Measurements from ENCODE around the gene TPST2.
"Not testable (repeated sequence)": the region's sequence is repeated elsewhere in the genome, so short reads cannot be mapped to it uniquely, and the experiment has no call there.

TPST2 gene

DNA sequence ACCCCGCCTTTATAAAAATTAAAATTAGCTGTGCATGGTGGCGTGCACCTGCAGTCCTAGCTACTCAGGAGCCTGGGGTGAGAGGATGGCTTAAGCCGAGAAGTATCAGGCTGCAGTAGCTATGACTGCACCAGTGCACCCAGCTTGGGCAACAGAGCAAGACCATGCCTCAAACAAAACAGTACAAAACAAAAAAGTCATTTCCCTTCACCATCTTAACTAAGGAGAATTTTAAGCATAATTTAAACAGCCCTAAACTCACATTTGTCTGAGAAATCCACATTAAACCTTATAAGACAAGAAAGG lies 54.4 kb downstream of the TPST2 start:
- Histone ChIP-seq H3K27me3 (ENCODE audit: insufficient read depth, insufficient read length) (no peaks in the 10 kb centered on the region), H3K36me3 (ENCODE audit: insufficient read depth, insufficient read length, low read length) (peaks cover 55% of the 10 kb centered on the region), H3K4me1 (ENCODE audit: insufficient read depth, insufficient read length) (no peaks in the 10 kb centered on the region), H3K9ac (ENCODE audit: insufficient read length, low read depth) (no peak overlapping the region), H3K4me3 (ENCODE audit: insufficient read length, low read depth) (no peak overlapping the region), H3K9me3 (ENCODE audit: insufficient read depth, low read length) (no peaks in the 10 kb centered on the region)
- DNase-seq (ENCODE audit: low read depth, low spot score), result no peak
- no peak for TF ChIP-seq ZNF274 (IDR thresholded peaks at IDR 0.05; ENCODE audit: low read depth, low read length)
- TF ChIP-seq YY1 (IDR thresholded peaks at IDR 0.05; ENCODE audit: insufficient read depth, insufficient read length), result no peak
- TF ChIP-seq SUZ12 (IDR thresholded peaks at IDR 0.05; ENCODE audit: extremely low read depth, insufficient read depth, insufficient read length), result no peak

DNA sequence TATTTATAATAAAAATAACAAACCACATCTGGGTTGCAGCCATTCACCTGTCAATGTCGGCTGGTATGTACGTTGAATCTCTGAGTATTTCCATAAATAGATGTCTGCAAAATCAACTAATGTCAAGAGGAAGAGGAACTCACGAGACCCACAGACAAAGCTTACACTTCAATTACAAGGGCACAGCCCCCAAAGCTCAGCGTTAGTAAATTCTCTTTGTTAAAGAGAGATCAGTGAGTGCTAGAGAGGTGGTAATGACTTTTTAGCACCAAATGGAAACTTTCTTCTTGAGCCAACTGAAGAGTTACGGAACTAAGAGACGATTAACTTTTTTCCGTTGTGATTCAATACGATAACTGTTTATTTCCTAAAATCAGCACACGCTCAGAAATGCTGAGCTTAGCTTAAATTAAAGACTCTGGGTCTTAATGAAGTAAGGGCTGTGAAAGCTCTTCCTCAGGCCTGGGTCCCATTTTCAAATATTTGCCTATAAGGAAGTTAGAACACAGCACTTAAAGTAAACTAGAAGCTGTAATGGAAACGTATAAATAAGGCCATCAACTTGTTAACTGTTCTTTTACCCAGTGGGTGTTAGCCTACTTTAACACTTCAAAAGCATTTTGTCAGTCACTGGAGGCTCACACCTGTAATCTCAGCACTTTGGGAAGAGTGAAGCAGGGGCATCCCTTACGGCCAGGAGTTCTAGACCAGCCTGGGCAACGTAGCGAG lies 54.9 kb downstream of the TPST2 start:
- Histone ChIP-seq H3K9me3 (ENCODE audit: insufficient read depth, low read length) (no peaks in the 10 kb centered on the region), H3K27me3 (ENCODE audit: insufficient read depth, insufficient read length) (no peaks in the 10 kb centered on the region), H3K36me3 (ENCODE audit: insufficient read depth, insufficient read length, low read length) (peaks cover 52% of the 10 kb centered on the region), H3K4me3 (ENCODE audit: insufficient read length, low read depth) (no peak overlapping the region), H3K9ac (ENCODE audit: insufficient read length, low read depth) (no peak overlapping the region), H3K4me1 (ENCODE audit: insufficient read depth, insufficient read length) (no peaks in the 10 kb centered on the region)
- no peak for DNase-seq (ENCODE audit: low read depth, low spot score)
- TF ChIP-seq YY1 (IDR thresholded peaks at IDR 0.05; ENCODE audit: insufficient read depth, insufficient read length) (no peak), ZNF274 (IDR thresholded peaks at IDR 0.05; ENCODE audit: low read depth, low read length) (no peak), SUZ12 (IDR thresholded peaks at IDR 0.05; ENCODE audit: extremely low read depth, insufficient read depth, insufficient read length) (no peak)

DNA sequence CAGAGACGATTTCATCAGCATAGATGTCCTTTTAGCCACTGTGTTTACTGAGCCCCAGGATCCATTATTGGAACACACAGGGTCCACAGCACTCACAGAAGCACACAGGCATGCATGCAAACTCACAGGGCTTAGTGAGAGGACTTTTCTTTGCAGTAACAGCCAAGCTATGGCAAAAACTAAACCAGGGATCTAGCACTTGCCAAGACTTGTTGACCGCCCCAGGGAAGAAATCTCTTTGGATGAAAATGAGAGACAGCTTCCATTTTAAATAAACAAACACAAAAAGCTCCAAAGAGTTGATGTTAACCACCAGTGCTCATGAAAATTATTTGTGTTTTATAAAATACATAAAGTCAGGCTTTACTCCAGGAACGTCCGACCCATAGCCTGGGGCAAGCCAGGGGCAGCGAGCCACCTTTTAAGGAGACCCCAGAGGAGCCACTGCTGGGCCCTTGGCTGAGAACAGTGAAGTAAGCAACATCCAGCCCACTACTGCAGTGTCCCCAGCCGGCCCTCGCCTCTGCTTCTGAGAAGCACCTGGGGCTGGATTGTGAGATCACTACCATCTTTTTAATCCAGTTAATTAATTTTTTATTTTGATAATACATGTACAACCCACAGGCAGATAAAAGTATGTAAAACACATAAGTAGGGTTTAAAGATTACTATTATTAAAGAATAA lies 55.6 kb downstream of the TPST2 start:
- no peak for TF ChIP-seq SUZ12 (IDR thresholded peaks at IDR 0.05; ENCODE audit: extremely low read depth, insufficient read depth, insufficient read length)
- no peak for TF ChIP-seq ZNF274 (IDR thresholded peaks at IDR 0.05; ENCODE audit: low read depth, low read length)
- no peak for TF ChIP-seq YY1 (IDR thresholded peaks at IDR 0.05; ENCODE audit: insufficient read depth, insufficient read length)
- Histone ChIP-seq H3K4me1 (ENCODE audit: insufficient read depth, insufficient read length) (no peaks in the 10 kb centered on the region), H3K9ac (ENCODE audit: insufficient read length, low read depth) (no peak overlapping the region), H3K27me3 (ENCODE audit: insufficient read depth, insufficient read length) (no peaks in the 10 kb centered on the region), H3K36me3 (ENCODE audit: insufficient read depth, insufficient read length, low read length) (peaks cover 50% of the 10 kb centered on the region), H3K9me3 (ENCODE audit: insufficient read depth, low read length) (no peaks in the 10 kb centered on the region), H3K4me3 (ENCODE audit: insufficient read length, low read depth) (no peak overlapping the region)
- DNase-seq (ENCODE audit: low read depth, low spot score), result no peak

DNA sequence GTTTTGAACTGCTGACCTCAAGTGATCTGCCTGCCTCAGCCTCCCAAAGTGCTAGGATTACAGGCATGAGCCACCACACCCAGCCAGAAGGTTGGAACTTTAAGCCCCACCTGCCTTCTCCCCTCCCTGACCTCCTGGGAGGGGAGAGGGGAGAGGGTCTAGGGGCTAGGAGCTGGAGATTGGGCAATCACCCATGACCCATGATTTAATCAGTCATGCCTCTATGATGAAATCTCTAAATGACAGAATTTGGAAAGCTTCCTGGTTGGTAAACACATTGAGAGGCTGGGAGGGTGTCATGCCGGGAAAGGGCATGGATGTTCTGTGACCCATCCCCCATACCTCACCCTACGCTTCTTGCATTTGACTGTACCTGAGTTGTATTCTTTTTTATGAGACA lies 60.6 kb downstream of the TPST2 start:
- Histone ChIP-seq H3K36me3 (ENCODE audit: insufficient read depth, insufficient read length, low read length) (peaks cover 54% of the 10 kb centered on the region), H3K4me3 (ENCODE audit: insufficient read length, low read depth) (no peak overlapping the region), H3K27me3 (ENCODE audit: insufficient read depth, insufficient read length) (no peaks in the 10 kb centered on the region), H3K9me3 (ENCODE audit: insufficient read depth, low read length) (no peaks in the 10 kb centered on the region), H3K9ac (ENCODE audit: insufficient read length, low read depth) (no peak overlapping the region), H3K4me1 (ENCODE audit: insufficient read depth, insufficient read length) (no peaks in the 10 kb centered on the region)
- DNase-seq (ENCODE audit: low read depth, low spot score), result no peak
- no peak for TF ChIP-seq SUZ12 (IDR thresholded peaks at IDR 0.05; ENCODE audit: extremely low read depth, insufficient read depth, insufficient read length)
- TF ChIP-seq YY1 (IDR thresholded peaks at IDR 0.05; ENCODE audit: insufficient read depth, insufficient read length), result no peak
- no peak for TF ChIP-seq ZNF274 (IDR thresholded peaks at IDR 0.05; ENCODE audit: low read depth, low read length)

DNA sequence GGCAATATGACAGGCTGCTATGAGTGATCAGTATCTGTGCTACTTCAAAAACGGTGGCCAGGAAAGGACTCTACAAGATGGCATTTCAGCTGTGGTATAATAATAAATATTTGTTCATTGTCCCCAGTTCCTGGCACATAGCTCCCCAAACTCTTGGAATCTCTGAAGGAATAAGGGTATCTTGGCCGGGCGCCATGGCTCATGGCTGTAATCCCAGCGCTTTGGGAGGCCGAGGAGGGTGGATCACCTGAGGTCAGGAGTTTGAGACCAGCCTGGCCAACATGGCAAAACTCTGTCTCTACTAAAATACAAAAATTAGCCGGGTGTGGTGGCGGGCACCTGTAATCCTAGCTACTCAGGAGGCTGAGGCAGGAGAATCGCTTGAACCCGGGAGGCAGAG lies 61.4 kb downstream of the TPST2 start:
- H3K9ac ChIP-seq (ENCODE audit: insufficient read length, low read depth); DNase-seq (ENCODE audit: low read depth, low spot score); H3K27me3 ChIP-seq (ENCODE audit: insufficient read depth, insufficient read length); H3K4me3 ChIP-seq (ENCODE audit: insufficient read length, low read depth); H3K4me1 ChIP-seq (ENCODE audit: insufficient read depth, insufficient read length); H3K9me3 ChIP-seq (ENCODE audit: insufficient read depth, low read length): not testable (repeated sequence)
- H3K36me3 ChIP-seq (ENCODE audit: insufficient read depth, insufficient read length, low read length), result peaks cover 53% of the 10 kb centered on the region

DNA sequence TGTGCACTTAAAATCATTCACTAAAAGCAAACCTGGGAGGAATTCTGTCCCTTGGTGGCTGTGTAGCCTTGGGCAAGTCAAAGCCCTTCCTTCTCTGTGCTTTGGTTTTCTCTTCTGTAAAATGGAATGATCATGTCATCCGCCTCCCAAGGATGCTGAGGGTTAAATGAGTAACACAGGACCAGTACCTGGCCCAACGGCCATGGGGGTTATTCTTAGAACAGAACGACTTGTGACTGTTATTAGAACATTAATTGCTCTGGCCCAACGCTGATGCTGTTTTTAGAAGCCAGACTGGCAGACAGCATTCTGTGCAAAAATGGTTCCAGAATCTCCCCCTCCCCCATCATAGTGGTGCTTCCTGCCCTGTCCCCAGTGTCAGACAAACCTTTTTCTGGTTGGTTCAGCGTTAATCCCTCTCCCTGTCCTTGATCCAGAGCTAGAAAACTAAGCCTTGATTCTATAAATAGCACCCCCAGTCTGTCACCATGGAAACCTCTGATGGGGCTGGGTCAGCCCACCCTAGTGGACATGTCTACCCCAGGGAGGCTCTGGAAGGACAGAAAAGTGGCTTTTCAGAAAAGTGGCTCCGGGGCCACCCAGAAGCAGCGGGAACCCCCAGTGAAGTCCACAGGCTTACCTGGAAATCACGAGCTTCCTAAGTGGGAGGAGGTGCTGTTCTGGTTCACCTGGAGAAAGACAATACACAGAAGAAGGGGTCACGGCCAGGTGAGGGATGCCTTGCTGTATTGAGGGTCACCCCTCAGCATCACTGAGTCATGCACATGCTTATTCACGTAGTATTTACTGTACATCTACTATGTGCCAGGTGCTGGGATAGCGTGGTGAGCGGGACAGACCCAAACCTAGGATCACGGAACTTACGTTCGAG lies 62.1 kb downstream of the TPST2 start:
- H3K36me3 ChIP-seq (ENCODE audit: insufficient read depth, insufficient read length, low read length), result peaks cover 53% of the 10 kb centered on the region

DNA sequence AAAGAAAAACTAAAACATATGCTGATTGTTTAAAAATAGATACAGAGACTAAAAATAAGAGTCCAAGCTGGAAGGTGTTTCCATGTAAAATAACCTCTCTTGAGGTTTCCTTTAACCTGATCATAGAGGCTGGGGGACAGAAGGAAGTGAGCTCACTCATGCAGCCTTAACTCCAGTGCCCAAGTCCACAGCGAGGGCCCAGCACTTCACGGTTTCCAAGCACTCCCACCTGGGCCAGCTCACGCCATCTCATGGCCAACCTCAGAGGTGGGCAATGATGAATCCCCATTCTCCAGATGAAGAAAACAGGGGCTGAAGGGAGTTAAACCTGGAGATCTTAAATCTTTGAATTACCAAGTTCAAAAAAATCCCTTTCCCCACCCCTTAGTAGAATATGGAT lies 62.8 kb downstream of the TPST2 start:
- H3K4me3 ChIP-seq (ENCODE audit: insufficient read length, low read depth), result no peak overlapping the region
- DNase-seq (ENCODE audit: low read depth, low spot score), result no peak
- no peak overlapping the region for H3K9ac ChIP-seq (ENCODE audit: insufficient read length, low read depth)
- TF ChIP-seq YY1 (IDR thresholded peaks at IDR 0.05; ENCODE audit: insufficient read depth, insufficient read length), result no peak
- no peak for TF ChIP-seq ZNF274 (IDR thresholded peaks at IDR 0.05; ENCODE audit: low read depth, low read length)
- no peak for TF ChIP-seq SUZ12 (IDR thresholded peaks at IDR 0.05; ENCODE audit: extremely low read depth, insufficient read depth, insufficient read length)
- H3K27me3 ChIP-seq (ENCODE audit: insufficient read depth, insufficient read length), result no peaks in the 10 kb centered on the region
- H3K9me3 ChIP-seq (ENCODE audit: insufficient read depth, low read length), result no peaks in the 10 kb centered on the region
- peaks cover 53% of the 10 kb centered on the region for H3K36me3 ChIP-seq (ENCODE audit: insufficient read depth, insufficient read length, low read length)
- no peaks in the 10 kb centered on the region for H3K4me1 ChIP-seq (ENCODE audit: insufficient read depth, insufficient read length)

More for the DNA sequence above, 62.1 kb downstream of the TPST2 start:
- no peak for TF ChIP-seq YY1 (IDR thresholded peaks at IDR 0.05; ENCODE audit: insufficient read depth, insufficient read length)
- TF ChIP-seq SUZ12 (IDR thresholded peaks at IDR 0.05; ENCODE audit: extremely low read depth, insufficient read depth, insufficient read length), result no peak
- no peak for TF ChIP-seq ZNF274 (IDR thresholded peaks at IDR 0.05; ENCODE audit: low read depth, low read length)
- DNase-seq (ENCODE audit: low read depth, low spot score), result no peak
- H3K9ac ChIP-seq (ENCODE audit: insufficient read length, low read depth), result no peak overlapping the region
- H3K27me3 ChIP-seq (ENCODE audit: insufficient read depth, insufficient read length), result no peaks in the 10 kb centered on the region
- H3K9me3 ChIP-seq (ENCODE audit: insufficient read depth, low read length), result no peaks in the 10 kb centered on the region
- H3K4me1 ChIP-seq (ENCODE audit: insufficient read depth, insufficient read length), result no peaks in the 10 kb centered on the region
- no peak overlapping the region for H3K4me3 ChIP-seq (ENCODE audit: insufficient read length, low read depth)
